Glutamatergic neuron (in vitro differentiated cells): ENCODE data around the gene MAB21L4. TPM values are rescaled to one million over a fixed set of nuclear protein-coding genes. Genes with fewer than 3 reads are reported as not detected.
A peak's percentile ranks its signal among the peaks of the same experiment; 100 is the strongest.

Source experiments
- DNase-seq: peaks from one replicate; pipeline ENCODE4 v3.0.0; 2022
- H3K27ac Mint-ChIP-seq: one replicate; pipeline ENCODE4 v1.8.0; 2020; ENCODE audit warnings: mild to moderate bottlenecking, mixed read lengths, inconsistent platforms; ENCODE audit not compliant: unreplicated experiment
- H3K27me3 Mint-ChIP-seq: one replicate; pipeline ENCODE4 v1.8.0; 2020; ENCODE audit warnings: mild to moderate bottlenecking, moderate library complexity, mixed read lengths, inconsistent platforms; ENCODE audit not compliant: unreplicated experiment
- H3K36me3 Mint-ChIP-seq: one replicate; pipeline ENCODE4 v1.8.0; 2020; ENCODE audit warnings: mild to moderate bottlenecking, mixed read lengths, inconsistent platforms; ENCODE audit not compliant: unreplicated experiment
- H3K4me1 Mint-ChIP-seq: one replicate; pipeline ENCODE4 v1.8.0; 2020; ENCODE audit warnings: mild to moderate bottlenecking, low read depth, mixed read lengths, inconsistent platforms; ENCODE audit not compliant: unreplicated experiment
- H3K4me3 Mint-ChIP-seq: one replicate; pipeline ENCODE4 v1.8.0; 2020; ENCODE audit warnings: mild to moderate bottlenecking, mixed read lengths, inconsistent platforms; ENCODE audit not compliant: unreplicated experiment
- H3K9me3 Mint-ChIP-seq: one replicate; pipeline ENCODE4 v1.8.0; 2020; ENCODE audit warnings: mild to moderate bottlenecking, moderate library complexity, mixed read lengths, inconsistent platforms; ENCODE audit not compliant: unreplicated experiment
- CTCF ChIP-seq: fragments of 200-600 bp; sonication (generic); IDR thresholded peaks from one replicate; pipeline ENCODE4 v1.5.0; 2021; ENCODE audit not compliant: partially characterized antibody, unreplicated experiment
- total RNA-seq: library from RNA; stranded (reverse); fragmentation: NEBNext Ultra II Directional; extraction: Animal tissue kit (Norgen Biotek cat#: 25700); gene quantifications from one replicate; pipeline ENCODE4 v1.2.1, GENCODE V29; 2021; ENCODE audit not compliant: unreplicated experiment

The MAB21L4 gene
- total RNA-seq, 1 donor from 2014 or later, result not detected

- no peaks in the 10 kb centered on the region for H3K9me3 Mint-ChIP-seq
- DNase-seq, result no peak
- TF ChIP-seq CTCF, result no peak
- H3K4me1 Mint-ChIP-seq, result no peaks in the 10 kb centered on the region
- H3K36me3 Mint-ChIP-seq, result no peaks in the 10 kb centered on the region
- no peak overlapping the region for H3K4me3 Mint-ChIP-seq
- peaks cover 2% of the 10 kb centered on the region for H3K27me3 Mint-ChIP-seq
- no peak overlapping the region for H3K27ac Mint-ChIP-seq
Observed at GRCh38 chr2:240889601-240890560, 6.1 kb downstream of the MAB21L4 start.

GRCh38 chr2:240888890-240889573 is 6.9 kb downstream of the MAB21L4 start:
- Mint-ChIP-seq H3K27me3 (peaks cover 2% of the 10 kb centered on the region), H3K4me3 (no peak overlapping the region), H3K4me1 (no peaks in the 10 kb centered on the region), H3K27ac (no peak overlapping the region), H3K36me3 (no peaks in the 10 kb centered on the region), H3K9me3 (no peaks in the 10 kb centered on the region)
- peak; percentile 8 for DNase-seq
- TF ChIP-seq CTCF, result no peak

- peak; percentile 14 for DNase-seq
- Mint-ChIP-seq H3K27me3 (peaks cover 2% of the 10 kb centered on the region), H3K36me3 (no peaks in the 10 kb centered on the region), H3K27ac (no peak overlapping the region), H3K4me1 (no peaks in the 10 kb centered on the region), H3K9me3 (no peaks in the 10 kb centered on the region), H3K4me3 (no peak overlapping the region)
- no peak for TF ChIP-seq CTCF
Observed at GRCh38 chr2:240888130-240888889, 7.6 kb downstream of the MAB21L4 start.

- Mint-ChIP-seq H3K4me3 (no peak overlapping the region), H3K9me3 (no peaks in the 10 kb centered on the region), H3K36me3 (no peaks in the 10 kb centered on the region), H3K27ac (no peak overlapping the region), H3K27me3 (peaks cover 2% of the 10 kb centered on the region), H3K4me1 (no peaks in the 10 kb centered on the region)
- no peak for DNase-seq
- no peak for TF ChIP-seq CTCF
Observed at GRCh38 chr2:240887631-240888030, 8.3 kb downstream of the MAB21L4 start.
